A673 (cell line): ENCODE measurements around the gene MKKS.

ENCODE experiments used
- EZH2 ChIP-seq: fragments of 200-600 bp; sonication (generic); IDR thresholded peaks from 2 replicates; pipeline ENCODE4 v1.6.1; 2017; ENCODE audit warnings: borderline replicate concordance, low read depth, mild to moderate bottlenecking, mixed read lengths, antibody characterized with exemption, low read length; ENCODE audit not compliant: poor library complexity, severe bottlenecking
- TF ChIP-seq, protein P1 (sequence below): fragments of 300-800, 200-600 bp; sonication (generic); conservative IDR thresholded peaks from 2 replicates; pipeline ENCODE4 v1.5.1; 2017; ENCODE audit warnings: low read depth, mild to moderate bottlenecking, antibody characterized with exemption, low read length, moderate library complexity, mixed read lengths

- TF ChIP-seq, protein P1, sequence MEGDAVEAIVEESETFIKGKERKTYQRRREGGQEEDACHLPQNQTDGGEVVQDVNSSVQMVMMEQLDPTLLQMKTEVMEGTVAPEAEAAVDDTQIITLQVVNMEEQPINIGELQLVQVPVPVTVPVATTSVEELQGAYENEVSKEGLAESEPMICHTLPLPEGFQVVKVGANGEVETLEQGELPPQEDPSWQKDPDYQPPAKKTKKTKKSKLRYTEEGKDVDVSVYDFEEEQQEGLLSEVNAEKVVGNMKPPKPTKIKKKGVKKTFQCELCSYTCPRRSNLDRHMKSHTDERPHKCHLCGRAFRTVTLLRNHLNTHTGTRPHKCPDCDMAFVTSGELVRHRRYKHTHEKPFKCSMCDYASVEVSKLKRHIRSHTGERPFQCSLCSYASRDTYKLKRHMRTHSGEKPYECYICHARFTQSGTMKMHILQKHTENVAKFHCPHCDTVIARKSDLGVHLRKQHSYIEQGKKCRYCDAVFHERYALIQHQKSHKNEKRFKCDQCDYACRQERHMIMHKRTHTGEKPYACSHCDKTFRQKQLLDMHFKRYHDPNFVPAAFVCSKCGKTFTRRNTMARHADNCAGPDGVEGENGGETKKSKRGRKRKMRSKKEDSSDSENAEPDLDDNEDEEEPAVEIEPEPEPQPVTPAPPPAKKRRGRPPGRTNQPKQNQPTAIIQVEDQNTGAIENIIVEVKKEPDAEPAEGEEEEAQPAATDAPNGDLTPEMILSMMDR, result no peak
- TF ChIP-seq EZH2, result no peak
Observed at GRCh38 chr20:10419550-10420133, 14.4 kb downstream of the MKKS start.
